ENCODE data around the gene AADACL4.

DNA sequence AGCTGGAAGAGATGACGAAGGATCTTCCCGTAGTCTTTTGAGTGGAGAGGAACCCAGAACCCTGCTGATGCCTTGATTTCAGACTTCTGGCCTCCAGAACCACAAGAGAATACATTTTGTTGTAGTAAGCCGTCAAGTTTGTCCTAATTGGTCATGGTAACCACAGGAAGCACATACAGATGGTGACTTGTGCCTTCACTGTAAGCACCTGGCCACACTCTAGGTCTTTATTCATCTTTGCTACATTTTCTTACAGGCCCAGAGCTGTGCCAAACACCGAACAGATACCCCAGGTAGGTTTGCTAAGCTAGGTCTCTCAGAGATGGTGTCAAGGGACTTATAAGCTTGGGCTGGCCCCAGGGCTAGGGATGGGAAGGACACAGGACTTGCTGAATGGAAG is 30.7 kb upstream of the AADACL4 start:
- TF ChIP-seq POLR2A (IDR thresholded peaks at IDR 0.05; ENCODE audit: extremely low read depth, insufficient read length) (no peak), CTCF (IDR thresholded peaks at IDR 0.05; ENCODE audit: low read depth, low read length) (no peak), MYC (IDR thresholded peaks at IDR 0.05; ENCODE audit: low read depth, low read length) (no peak)
